LNCaP clone FGC (cell line): ENCODE data around the gene DCN.

Source experiments
- DNase-seq: peaks from one replicate; pipeline ENCODE4 v3.0.0-alpha.2; 2011; ENCODE audit warnings: low read depth
- H3K4me3 ChIP-seq: 2 replicates; pipeline ENCODE4 v1.5.1; 2011; ENCODE audit warnings: mild to moderate bottlenecking, low read depth, low read length, control low read depth
- TF ChIP-seq, protein P1 (sequence below): IDR thresholded peaks from 2 replicates; pipeline ENCODE4 v1.5.1; 2012; ENCODE audit warnings: mild to moderate bottlenecking; ENCODE audit not compliant: control insufficient read depth, insufficient read depth; ENCODE audit errors: extremely low read depth

Gene DCN, protein sequence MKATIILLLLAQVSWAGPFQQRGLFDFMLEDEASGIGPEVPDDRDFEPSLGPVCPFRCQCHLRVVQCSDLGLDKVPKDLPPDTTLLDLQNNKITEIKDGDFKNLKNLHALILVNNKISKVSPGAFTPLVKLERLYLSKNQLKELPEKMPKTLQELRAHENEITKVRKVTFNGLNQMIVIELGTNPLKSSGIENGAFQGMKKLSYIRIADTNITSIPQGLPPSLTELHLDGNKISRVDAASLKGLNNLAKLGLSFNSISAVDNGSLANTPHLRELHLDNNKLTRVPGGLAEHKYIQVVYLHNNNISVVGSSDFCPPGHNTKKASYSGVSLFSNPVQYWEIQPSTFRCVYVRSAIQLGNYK

DNA sequence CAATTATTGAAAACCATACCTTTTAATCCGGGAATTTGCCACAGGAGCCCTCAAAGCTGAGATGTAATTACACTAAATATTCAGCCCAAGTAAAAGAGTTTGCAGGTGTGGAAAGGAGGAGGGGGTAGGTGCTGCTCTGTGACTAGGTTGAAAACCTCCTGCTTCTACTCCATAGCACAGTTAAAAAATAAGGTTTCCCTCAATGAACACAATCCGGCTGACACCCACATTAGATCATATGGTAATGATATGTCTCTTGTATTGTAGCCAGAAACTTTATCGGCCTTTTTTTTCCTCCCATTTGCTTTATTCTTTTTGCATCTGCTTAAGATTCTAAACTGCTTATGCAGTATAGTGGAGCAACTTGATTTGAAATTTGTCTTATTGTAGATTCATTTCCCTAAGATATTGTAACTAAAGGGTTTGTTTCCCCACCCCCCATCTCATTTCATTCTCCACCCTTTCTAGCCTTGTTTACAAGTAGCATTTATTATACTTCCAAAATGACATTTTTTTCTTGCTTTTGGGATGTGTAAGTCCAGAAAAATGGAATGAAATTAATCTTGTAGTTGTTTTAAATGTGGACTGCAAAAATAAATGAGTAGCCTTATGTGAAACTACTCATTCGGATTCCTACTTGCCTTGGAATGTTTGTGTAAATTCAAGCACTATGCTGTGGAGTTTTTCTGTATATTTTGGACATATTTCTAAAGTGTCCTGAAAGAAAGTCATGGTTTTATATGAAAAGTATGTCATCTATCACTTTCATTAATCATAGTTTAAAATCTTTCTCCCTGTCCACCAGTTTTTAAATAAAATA, at the start of gene DCN:
Gene DCN (minus strand): TSS at position 182 of the 820 bp plus-strand sequence. CDS start 4,265 bp downstream, outside the sequence.
- DNase-seq: no peak
- TF ChIP-seq, protein P1, sequence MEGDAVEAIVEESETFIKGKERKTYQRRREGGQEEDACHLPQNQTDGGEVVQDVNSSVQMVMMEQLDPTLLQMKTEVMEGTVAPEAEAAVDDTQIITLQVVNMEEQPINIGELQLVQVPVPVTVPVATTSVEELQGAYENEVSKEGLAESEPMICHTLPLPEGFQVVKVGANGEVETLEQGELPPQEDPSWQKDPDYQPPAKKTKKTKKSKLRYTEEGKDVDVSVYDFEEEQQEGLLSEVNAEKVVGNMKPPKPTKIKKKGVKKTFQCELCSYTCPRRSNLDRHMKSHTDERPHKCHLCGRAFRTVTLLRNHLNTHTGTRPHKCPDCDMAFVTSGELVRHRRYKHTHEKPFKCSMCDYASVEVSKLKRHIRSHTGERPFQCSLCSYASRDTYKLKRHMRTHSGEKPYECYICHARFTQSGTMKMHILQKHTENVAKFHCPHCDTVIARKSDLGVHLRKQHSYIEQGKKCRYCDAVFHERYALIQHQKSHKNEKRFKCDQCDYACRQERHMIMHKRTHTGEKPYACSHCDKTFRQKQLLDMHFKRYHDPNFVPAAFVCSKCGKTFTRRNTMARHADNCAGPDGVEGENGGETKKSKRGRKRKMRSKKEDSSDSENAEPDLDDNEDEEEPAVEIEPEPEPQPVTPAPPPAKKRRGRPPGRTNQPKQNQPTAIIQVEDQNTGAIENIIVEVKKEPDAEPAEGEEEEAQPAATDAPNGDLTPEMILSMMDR: no peak
- no peak within 1 kb of the TSS for H3K4me3 ChIP-seq

DNA sequence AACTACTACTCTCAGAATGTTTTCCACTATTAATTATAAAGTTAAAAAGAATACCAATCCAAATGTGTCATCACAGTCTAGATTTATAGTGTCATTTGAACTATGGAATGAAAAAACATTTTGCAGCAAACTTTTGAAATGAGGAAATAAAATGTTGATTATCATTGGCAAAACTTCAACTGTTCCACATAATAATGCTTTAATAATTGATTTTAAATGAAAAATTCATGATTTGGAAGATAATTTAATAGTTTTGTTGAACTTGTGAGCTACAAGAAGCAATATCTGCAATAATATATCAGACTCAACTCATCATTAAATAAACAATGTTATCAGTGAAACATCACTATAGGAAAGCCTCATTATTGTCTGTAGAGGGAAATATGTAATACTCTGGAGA, 48.2 kb upstream of the DCN start:
- H3K4me3 ChIP-seq: no peak overlapping the region
- TF ChIP-seq, protein P1: no peak
- no peak for DNase-seq

DNA sequence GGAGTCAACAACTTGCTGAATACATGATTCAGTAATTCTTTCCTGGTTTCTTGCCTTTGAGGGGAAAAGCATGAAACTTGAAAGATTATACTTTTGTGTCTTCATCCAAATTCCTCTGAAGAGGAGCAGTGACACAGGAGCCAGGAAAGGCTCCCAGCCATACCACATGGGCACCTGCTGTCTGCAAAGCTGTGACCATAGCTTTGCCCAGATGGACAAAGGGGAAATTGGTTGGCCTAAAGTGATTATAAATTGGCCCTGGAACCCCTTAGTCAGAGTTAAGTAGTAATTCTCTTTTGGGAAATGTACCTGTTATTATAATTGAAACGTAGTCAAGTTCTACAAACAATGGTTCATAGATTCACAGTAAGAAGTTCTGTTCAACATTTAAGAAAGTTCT, 44.3 kb upstream of the DCN start:
- no peak overlapping the region for H3K4me3 ChIP-seq
- no peak for DNase-seq
- TF ChIP-seq, protein P1: no peak

DNA sequence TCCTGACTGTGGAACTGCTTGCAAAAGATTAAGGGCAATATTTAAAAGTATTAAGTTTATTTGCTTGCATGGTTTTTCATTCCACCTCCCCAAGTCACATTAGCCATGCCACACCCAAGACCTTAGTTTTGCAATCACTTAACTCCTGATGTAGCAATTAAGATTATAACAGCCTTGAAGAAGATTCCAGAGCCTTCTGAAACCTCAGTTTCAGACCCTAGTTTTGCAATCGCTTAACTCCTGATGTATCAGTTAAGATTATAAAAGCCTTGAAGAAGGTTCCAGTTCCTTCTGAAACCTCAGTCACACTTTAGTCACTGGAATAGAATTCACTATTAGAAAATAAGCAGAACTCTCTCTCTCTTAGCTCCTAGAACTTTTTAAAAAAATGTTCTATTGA, 42.7 kb upstream of the DCN start:
- DNase-seq: no peak
- TF ChIP-seq, protein P1: no peak

GRCh38 chr12:91224401-91224800, 41.8 kb upstream of the DCN start:
- H3K4me3 ChIP-seq: no peak overlapping the region
- no peak for DNase-seq
- TF ChIP-seq, protein P1: no peak

More for the DNA sequence above, 42.7 kb upstream of the DCN start:
- no peak overlapping the region for H3K4me3 ChIP-seq

GRCh38 chr12:91222746-91223145, 40.1 kb upstream of the DCN start:
- TF ChIP-seq, protein P1: no peak
- H3K4me3 ChIP-seq: no peak overlapping the region
- DNase-seq: no peak
